ENCODE data around the gene SCARF2. TPM values are rescaled to one million over a fixed set of nuclear protein-coding genes. Genes with fewer than 3 reads are reported as not detected.

Gene SCARF2
- polyA plus RNA-seq, 2 of the 4 experiments (the other 2 are of a cell fraction), result 0.35 to 0.66 TPM

DNA sequence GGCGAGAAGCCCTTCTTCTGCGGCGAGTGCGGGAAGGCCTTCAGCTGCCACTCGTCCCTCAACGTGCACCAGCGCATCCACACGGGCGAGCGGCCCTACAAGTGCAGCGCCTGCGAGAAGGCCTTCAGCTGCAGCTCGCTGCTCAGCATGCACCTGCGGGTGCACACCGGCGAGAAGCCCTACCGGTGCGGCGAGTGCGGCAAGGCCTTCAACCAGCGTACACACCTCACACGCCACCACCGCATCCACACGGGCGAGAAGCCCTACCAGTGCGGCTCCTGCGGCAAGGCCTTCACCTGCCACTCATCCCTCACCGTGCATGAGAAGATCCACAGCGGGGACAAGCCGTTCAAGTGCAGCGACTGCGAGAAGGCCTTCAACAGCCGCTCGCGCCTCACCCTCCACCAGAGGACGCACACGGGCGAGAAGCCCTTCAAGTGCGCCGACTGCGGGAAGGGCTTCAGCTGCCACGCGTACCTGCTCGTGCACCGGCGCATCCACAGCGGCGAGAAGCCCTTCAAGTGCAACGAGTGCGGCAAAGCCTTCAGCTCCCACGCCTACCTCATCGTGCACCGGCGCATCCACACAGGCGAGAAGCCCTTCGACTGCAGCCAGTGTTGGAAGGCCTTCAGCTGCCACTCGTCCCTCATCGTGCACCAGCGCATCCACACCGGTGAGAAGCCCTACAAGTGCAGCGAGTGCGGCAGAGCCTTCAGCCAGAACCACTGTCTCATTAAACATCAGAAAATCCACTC is 31.5 kb downstream of the SCARF2 start:
- no peak for DNase-seq (ENCODE audit: low read depth in 1 of 2, low spot score in 1 of 2)
- Histone ChIP-seq H3K4me3 (no peak overlapping the region), H3K4me2 (no peak overlapping the region), H3K27ac (no peak overlapping the region), H3K4me1 (no peaks in the 10 kb centered on the region), H3K9me3 (no peaks in the 10 kb centered on the region)
- no peak for ATAC-seq
- TF ChIP-seq NR3C1 (IDR thresholded peaks at IDR 0.05), result no peak
- TF ChIP-seq, protein P1, sequence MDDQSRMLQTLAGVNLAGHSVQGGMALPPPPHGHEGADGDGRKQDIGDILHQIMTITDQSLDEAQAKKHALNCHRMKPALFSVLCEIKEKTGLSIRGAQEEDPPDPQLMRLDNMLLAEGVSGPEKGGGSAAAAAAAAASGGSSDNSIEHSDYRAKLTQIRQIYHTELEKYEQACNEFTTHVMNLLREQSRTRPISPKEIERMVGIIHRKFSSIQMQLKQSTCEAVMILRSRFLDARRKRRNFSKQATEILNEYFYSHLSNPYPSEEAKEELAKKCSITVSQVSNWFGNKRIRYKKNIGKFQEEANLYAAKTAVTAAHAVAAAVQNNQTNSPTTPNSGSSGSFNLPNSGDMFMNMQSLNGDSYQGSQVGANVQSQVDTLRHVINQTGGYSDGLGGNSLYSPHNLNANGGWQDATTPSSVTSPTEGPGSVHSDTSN (IDR thresholded peaks at IDR 0.05), result no peak
- no peak for TF ChIP-seq EP300 (IDR thresholded peaks at IDR 0.05)
- no peak for TF ChIP-seq RNF2 (IDR thresholded peaks at IDR 0.05; ENCODE audit: borderline replicate concordance, low read depth)
- TF ChIP-seq JUNB (IDR thresholded peaks at IDR 0.05), result no peak
- no peak for TF ChIP-seq HOXA7 (CRISPR knock-in tag; IDR thresholded peaks at IDR 0.05)
- FAIRE-seq, result no peak
- CTCF ChIA-PET, result interaction anchor here (1.2 kb wide), 1 partner anchor 13 kb away, joined by 4 read pairs; no protein-coding TSS in a partner anchor
- POLR2A ChIA-PET, result no interaction called here
- WGBS (ENCODE audit: missing lambda C conversion rate), result 94% methylated on average over 29 of the region's 62 CpGs

DNA sequence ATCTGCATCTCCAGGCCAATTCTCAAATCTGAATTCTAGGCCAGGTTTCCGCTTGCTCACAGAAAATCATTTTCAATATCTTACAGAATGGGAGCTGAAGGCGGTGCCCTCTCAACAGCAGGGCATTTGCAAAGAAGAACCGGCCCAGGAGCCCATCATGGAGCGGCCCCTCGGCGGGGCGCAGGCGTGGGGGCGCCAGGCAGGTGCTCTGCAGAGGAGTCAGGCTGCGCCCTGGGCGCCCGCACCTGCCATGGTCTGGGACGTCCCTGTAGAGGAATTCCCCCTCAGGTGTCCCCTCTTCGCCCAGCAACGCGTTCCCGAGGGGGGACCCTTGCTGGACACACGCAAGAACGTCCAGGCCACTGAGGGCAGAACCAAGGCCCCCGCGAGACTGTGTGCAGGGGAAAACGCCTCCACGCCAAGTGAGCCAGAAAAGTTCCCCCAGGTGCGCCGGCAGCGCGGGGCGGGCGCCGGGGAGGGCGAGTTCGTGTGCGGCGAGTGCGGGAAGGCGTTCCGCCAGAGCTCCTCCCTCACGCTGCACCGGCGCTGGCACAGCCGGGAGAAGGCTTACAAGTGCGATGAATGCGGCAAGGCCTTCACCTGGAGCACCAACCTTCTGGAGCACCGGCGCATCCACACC is 32.2 kb downstream of the SCARF2 start:
- TF ChIP-seq BHLHE40 (IDR thresholded peaks at IDR 0.05; ENCODE audit: low read depth, low read length) (no peak), RCOR1 (IDR thresholded peaks at IDR 0.05; ENCODE audit: low read depth, low read length) (no peak), JUN (IDR thresholded peaks at IDR 0.05) (no peak), HOXB5 (CRISPR knock-in tag; IDR thresholded peaks at IDR 0.05) (no peak), FOXS1 (CRISPR knock-in tag; IDR thresholded peaks at IDR 0.05) (no peak), POLR2AphosphoS2 (conservative IDR thresholded peaks at IDR 0.05; ENCODE audit: low read length) (no peak), CBX2 (IDR thresholded peaks at IDR 0.05; ENCODE audit: borderline replicate concordance, low read depth) (no peak)
- TF ChIP-seq, protein P2, sequence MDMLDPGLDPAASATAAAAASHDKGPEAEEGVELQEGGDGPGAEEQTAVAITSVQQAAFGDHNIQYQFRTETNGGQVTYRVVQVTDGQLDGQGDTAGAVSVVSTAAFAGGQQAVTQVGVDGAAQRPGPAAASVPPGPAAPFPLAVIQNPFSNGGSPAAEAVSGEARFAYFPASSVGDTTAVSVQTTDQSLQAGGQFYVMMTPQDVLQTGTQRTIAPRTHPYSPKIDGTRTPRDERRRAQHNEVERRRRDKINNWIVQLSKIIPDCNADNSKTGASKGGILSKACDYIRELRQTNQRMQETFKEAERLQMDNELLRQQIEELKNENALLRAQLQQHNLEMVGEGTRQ (IDR thresholded peaks at IDR 0.05), result no peak
- TF ChIP-seq, protein P3, sequence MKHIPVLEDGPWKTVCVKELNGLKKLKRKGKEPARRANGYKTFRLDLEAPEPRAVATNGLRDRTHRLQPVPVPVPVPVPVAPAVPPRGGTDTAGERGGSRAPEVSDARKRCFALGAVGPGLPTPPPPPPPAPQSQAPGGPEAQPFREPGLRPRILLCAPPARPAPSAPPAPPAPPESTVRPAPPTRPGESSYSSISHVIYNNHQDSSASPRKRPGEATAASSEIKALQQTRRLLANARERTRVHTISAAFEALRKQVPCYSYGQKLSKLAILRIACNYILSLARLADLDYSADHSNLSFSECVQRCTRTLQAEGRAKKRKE (CRISPR knock-in tag; IDR thresholded peaks at IDR 0.05; ENCODE audit: low read depth), result no peak
- no peak overlapping the region for H3K4me2 ChIP-seq
- ATAC-seq (no peak), FAIRE-seq (no peak), DNase-seq (ENCODE audit: low read depth in 1 of 2, low spot score in 1 of 2) (no peak)
- no peaks in the 10 kb centered on the region for H3K4me1 ChIP-seq
- ChIA-PET CTCF (interaction anchor here (1.0 kb wide), 1 partner anchor 16 kb away, joined by 3 read pairs; no protein-coding TSS in a partner anchor), POLR2A (no interaction called here)
- 96% methylated on average over 34 of the region's 45 CpGs for WGBS (ENCODE audit: missing lambda C conversion rate)
- H3K4me3 ChIP-seq, result no peak overlapping the region
- no peaks in the 10 kb centered on the region for H3K9me3 ChIP-seq
- no peak overlapping the region for H3K27ac ChIP-seq

DNA sequence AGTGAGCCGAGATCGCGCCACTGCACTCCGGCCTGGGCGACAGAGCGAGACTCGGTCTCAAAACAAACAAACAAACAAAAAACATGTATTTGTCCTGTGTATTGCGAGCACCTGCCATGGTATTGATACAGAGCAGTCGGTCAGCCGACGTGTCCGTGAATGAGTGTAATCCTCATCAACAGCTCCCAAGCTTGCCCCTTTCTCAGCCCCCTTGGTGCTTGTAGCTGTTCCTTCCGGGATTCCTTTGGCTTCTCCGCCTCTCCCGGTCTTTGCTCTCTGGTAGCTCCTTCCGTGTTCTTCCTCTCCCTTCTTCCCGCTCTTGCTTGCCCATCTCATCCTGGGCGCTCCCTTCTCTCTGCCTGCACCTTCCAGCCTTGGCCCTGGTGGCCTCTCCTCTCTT is 32.7 kb downstream of the SCARF2 start:
- FAIRE-seq, result no peak
- 94% methylated on average over 18 of the region's 18 CpGs for WGBS (ENCODE audit: missing lambda C conversion rate)

More for the DNA sequence above, 32.7 kb downstream of the SCARF2 start:
- Histone ChIP-seq H3K27ac (no peak overlapping the region), H3K4me2 (no peak overlapping the region), H3K9me3 (no peaks in the 10 kb centered on the region), H3K4me1 (no peaks in the 10 kb centered on the region), H3K4me3 (no peak overlapping the region)
- ChIA-PET CTCF (interaction anchor here (1.0 to 1.9 kb wide), 2 partner anchors 9 to 17 kb away, joined by 3 to 6 read pairs; no protein-coding TSS in a partner anchor), POLR2A (no interaction called here)
- no peak for DNase-seq (ENCODE audit: low read depth in 1 of 2, low spot score in 1 of 2)
- no peak for ATAC-seq
- no peak for TF ChIP-seq TP53 (CRISPR knock-in tag; IDR thresholded peaks at IDR 0.05)
- TF ChIP-seq NPAS2 (CRISPR knock-in tag; IDR thresholded peaks at IDR 0.05; ENCODE audit: borderline replicate concordance), result no peak
- TF ChIP-seq EHF (CRISPR knock-in tag; IDR thresholded peaks at IDR 0.05), result no peak
- TF ChIP-seq NFE2L2 (conservative IDR thresholded peaks at IDR 0.05; ENCODE audit: low read length), result no peak
- TF ChIP-seq, protein P4, sequence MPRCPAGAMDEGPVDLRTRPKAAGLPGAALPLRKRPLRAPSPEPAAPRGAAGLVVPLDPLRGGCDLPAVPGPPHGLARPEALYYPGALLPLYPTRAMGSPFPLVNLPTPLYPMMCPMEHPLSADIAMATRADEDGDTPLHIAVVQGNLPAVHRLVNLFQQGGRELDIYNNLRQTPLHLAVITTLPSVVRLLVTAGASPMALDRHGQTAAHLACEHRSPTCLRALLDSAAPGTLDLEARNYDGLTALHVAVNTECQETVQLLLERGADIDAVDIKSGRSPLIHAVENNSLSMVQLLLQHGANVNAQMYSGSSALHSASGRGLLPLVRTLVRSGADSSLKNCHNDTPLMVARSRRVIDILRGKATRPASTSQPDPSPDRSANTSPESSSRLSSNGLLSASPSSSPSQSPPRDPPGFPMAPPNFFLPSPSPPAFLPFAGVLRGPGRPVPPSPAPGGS (IDR thresholded peaks at IDR 0.05), result no peak
- TF ChIP-seq RFX5 (IDR thresholded peaks at IDR 0.05), result no peak
- TF ChIP-seq, protein P5, sequence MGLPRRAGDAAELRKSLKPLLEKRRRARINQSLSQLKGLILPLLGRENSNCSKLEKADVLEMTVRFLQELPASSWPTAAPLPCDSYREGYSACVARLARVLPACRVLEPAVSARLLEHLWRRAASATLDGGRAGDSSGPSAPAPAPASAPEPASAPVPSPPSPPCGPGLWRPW (IDR thresholded peaks at IDR 0.05), result no peak
- no peak for TF ChIP-seq RAD21 (conservative IDR thresholded peaks at IDR 0.05 in 1 of 2, IDR thresholded peaks at IDR 0.05 in 1 of 2)
- no peak for TF ChIP-seq KDM1A (IDR thresholded peaks at IDR 0.05; ENCODE audit: low read depth)
